MM.1S (cell line): Measurements from ENCODE around the gene PCGF6.
A peak's percentile ranks its signal among the peaks of the same experiment; 100 is the strongest.
"Not testable (repeated sequence)": the region's sequence is repeated elsewhere in the genome, so short reads cannot be mapped to it uniquely, and the experiment has no call there.

Source experiments
- DNase-seq: peaks from one replicate; pipeline ENCODE4 v3.0.0-alpha.2; 2015
- H2AFZ ChIP-seq: fragments of 300-600 bp; sonication (generic); 2 replicates; pipeline ENCODE4 v1.6.0; 2016; ENCODE audit warnings: antibody characterized with exemption, low read length
- H3F3A ChIP-seq: fragments of 300-600 bp; sonication (generic); 2 replicates; pipeline ENCODE4 v1.6.1; 2016; ENCODE audit warnings: mild to moderate bottlenecking, antibody characterized with exemption, low read length, moderate library complexity, mixed read lengths; ENCODE audit not compliant: insufficient read depth
- H3K27ac ChIP-seq: fragments of 300-600 bp; sonication (generic); 2 replicates; pipeline ENCODE4 v1.5.1; 2016; ENCODE audit warnings: mild to moderate bottlenecking, low read length
- H3K27me3 ChIP-seq: fragments of 300-600 bp; sonication (generic); replicated peaks from 2 replicates; pipeline ENCODE4 v1.6.0; 2016; ENCODE audit warnings: low read length; ENCODE audit not compliant: insufficient read depth
- H3K36me3 ChIP-seq: fragments of 300-600 bp; sonication (generic); replicated peaks from 2 replicates; pipeline ENCODE4 v1.6.1; 2016; ENCODE audit warnings: mild to moderate bottlenecking, low read length, mixed read lengths; ENCODE audit not compliant: insufficient read depth
- H3K4me1 ChIP-seq: fragments of 300-600 bp; sonication (generic); 2 replicates; pipeline ENCODE4 v1.6.1; 2016; ENCODE audit warnings: low read length, mixed read lengths
- H3K4me2 ChIP-seq: fragments of 300-600 bp; sonication (generic); 2 replicates; pipeline ENCODE4 v1.6.0; 2016; ENCODE audit warnings: low read depth, low read length
- H3K4me3 ChIP-seq: fragments of 300-600 bp; sonication (generic); 2 replicates; pipeline ENCODE4 v1.5.1; 2016; ENCODE audit warnings: low read length, mixed read lengths
- H3K79me2 ChIP-seq: fragments of 300-600 bp; sonication (generic); 2 replicates; pipeline ENCODE4 v1.6.1; 2016; ENCODE audit warnings: mixed run types, low read length, mixed read lengths
- H3K9ac ChIP-seq: fragments of 300-600 bp; sonication (generic); 2 replicates; pipeline ENCODE4 v1.6.1; 2016; ENCODE audit warnings: low read length, mixed read lengths
- H3K9me2 ChIP-seq: fragments of 300-600 bp; sonication (generic); replicated peaks from 2 replicates; pipeline ENCODE4 v1.6.1; 2016; ENCODE audit warnings: mild to moderate bottlenecking, low read length, mixed read lengths; ENCODE audit not compliant: insufficient read depth
- H3K9me3 ChIP-seq: fragments of 300-600 bp; sonication (generic); replicated peaks from 2 replicates; pipeline ENCODE4 v1.6.1; 2016; ENCODE audit warnings: mild to moderate bottlenecking, low read length, mixed read lengths; ENCODE audit not compliant: insufficient read depth
- H4K20me1 ChIP-seq: fragments of 300-600 bp; sonication (generic); 2 replicates; pipeline ENCODE4 v1.6.1; 2016; ENCODE audit warnings: mild to moderate bottlenecking, low read length, moderate library complexity, mixed read lengths; ENCODE audit not compliant: insufficient read depth
- EZH2 ChIP-seq: fragments of 300-600 bp; sonication (generic); optimal IDR thresholded peaks from 2 replicates; pipeline ENCODE3; 2017; ENCODE audit warnings: low read depth, mild to moderate bottlenecking, antibody characterized with exemption, low read length, mixed read lengths
- EZH2phosphoT487 ChIP-seq: fragments of 300-600 bp; sonication (generic); IDR thresholded peaks from 2 replicates; pipeline ENCODE4 v1.6.1; 2018; ENCODE audit warnings: antibody characterized with exemption, low read length
- TF ChIP-seq, protein P1 (sequence below): fragments of 300-600 bp; sonication (generic); IDR thresholded peaks from 2 replicates; pipeline ENCODE4 v1.5.1; 2016; ENCODE audit warnings: antibody characterized with exemption, low read length, mixed read lengths

The PCGF6 gene

DNA sequence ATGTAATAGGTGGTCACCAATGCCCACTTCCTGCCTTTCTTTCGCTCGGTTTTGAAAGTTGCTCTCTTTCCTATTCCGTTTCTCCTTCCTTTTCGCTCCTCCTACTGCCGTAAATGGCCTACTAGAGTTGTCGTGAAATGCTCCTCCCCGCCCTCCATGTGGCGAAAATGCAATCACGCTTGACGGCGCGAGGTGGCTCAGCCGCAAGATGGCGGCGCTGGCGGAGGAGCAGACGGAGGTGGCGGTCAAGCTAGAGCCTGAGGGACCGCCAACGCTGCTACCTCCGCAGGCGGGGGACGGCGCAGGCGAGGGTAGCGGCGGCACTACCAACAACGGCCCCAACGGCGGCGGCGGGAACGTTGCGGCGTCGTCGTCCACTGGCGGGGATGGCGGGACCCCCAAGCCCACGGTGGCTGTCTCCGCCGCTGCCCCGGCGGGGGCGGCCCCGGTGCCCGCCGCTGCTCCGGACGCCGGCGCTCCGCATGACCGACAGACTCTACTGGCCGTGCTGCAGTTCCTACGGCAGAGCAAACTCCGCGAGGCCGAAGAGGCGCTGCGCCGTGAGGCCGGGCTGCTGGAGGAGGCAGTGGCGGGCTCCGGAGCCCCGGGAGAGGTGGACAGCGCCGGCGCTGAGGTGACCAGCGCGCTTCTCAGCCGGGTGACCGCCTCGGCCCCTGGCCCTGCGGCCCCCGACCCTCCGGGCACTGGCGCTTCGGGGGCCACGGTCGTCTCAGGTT lies 17.0 kb upstream of the PCGF6 start, which contains the start of gene TAF5:
TSS of gene TAF5 (plus strand) at position 195 of the 737 bp plus-strand sequence. CDS start at position 209, 14 bp downstream.
- H2AFZ ChIP-seq = peak within 1 kb of the TSS; percentile 75
- H3K4me2 ChIP-seq = peak within 1 kb of the TSS; percentile 57
- TF ChIP-seq EZH2 = no peak
- TF ChIP-seq, protein P1, sequence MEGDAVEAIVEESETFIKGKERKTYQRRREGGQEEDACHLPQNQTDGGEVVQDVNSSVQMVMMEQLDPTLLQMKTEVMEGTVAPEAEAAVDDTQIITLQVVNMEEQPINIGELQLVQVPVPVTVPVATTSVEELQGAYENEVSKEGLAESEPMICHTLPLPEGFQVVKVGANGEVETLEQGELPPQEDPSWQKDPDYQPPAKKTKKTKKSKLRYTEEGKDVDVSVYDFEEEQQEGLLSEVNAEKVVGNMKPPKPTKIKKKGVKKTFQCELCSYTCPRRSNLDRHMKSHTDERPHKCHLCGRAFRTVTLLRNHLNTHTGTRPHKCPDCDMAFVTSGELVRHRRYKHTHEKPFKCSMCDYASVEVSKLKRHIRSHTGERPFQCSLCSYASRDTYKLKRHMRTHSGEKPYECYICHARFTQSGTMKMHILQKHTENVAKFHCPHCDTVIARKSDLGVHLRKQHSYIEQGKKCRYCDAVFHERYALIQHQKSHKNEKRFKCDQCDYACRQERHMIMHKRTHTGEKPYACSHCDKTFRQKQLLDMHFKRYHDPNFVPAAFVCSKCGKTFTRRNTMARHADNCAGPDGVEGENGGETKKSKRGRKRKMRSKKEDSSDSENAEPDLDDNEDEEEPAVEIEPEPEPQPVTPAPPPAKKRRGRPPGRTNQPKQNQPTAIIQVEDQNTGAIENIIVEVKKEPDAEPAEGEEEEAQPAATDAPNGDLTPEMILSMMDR = no peak
- no peak for TF ChIP-seq EZH2phosphoT487
- H3K9ac ChIP-seq = peak within 1 kb of the TSS; percentile 85
- no peaks in the 10 kb centered on the region for H3K4me1 ChIP-seq
- no peaks in the 10 kb centered on the region for H3K36me3 ChIP-seq
- no peaks in the 10 kb centered on the region for H4K20me1 ChIP-seq
- H3K4me3 ChIP-seq = peak within 1 kb of the TSS; percentile 84
- no peaks in the 10 kb centered on the region for H3K27me3 ChIP-seq
- peak within 1 kb of the TSS; percentile 74; the same call in 1 of the 2 replicates for H3K27ac ChIP-seq
- H3K79me2 ChIP-seq = peaks cover 43% of the 10 kb centered on the region
- no peaks in the 10 kb centered on the region for H3K9me2 ChIP-seq
- H3F3A ChIP-seq = peaks cover 4% of the 10 kb centered on the region
- peak; percentile 97 for DNase-seq
- H3K9me3 ChIP-seq = no peaks in the 10 kb centered on the region

DNA sequence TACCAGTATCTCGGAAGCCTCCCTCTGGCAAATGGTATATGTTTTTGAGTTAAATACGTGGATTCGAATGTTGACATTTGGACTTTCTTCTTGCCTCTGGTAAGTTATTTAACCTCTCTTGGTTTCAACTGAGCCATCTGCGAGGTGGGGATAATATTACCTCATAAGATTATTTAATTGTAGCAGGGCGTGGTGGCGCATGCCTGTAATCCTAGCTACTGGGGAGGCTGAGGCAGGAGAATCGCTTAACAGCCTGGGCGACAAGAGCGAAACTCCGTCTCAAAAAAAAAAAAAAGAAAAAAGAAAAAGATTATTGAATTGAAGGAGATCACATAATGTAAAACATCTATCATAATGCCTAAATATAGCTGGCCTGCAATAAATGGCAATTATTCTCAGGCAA lies 16.4 kb upstream of the PCGF6 start:
- no peaks in the 10 kb centered on the region for H3K9me2 ChIP-seq
- H3K79me2 ChIP-seq = peaks cover 42% of the 10 kb centered on the region
- H4K20me1 ChIP-seq = no peaks in the 10 kb centered on the region
- peak overlapping the region; percentile 75 for H2AFZ ChIP-seq
- peak overlapping the region; percentile 85; the same call in 1 of the 2 replicates for H3K9ac ChIP-seq
- no peaks in the 10 kb centered on the region for H3K36me3 ChIP-seq
- TF ChIP-seq, protein P1 = no peak
- no peak for TF ChIP-seq EZH2phosphoT487
- no peak for TF ChIP-seq EZH2
- H3K4me3 ChIP-seq = peak overlapping the region; percentile 84
- peak overlapping the region; percentile 57 for H3K4me2 ChIP-seq
- DNase-seq = peak; percentile 11
- H3K27ac ChIP-seq = peak overlapping the region; percentile 74; the same call in 1 of the 2 replicates
- no peaks in the 10 kb centered on the region for H3K4me1 ChIP-seq
- peaks cover 4% of the 10 kb centered on the region for H3F3A ChIP-seq
- H3K9me3 ChIP-seq = no peaks in the 10 kb centered on the region
- no peaks in the 10 kb centered on the region for H3K27me3 ChIP-seq

DNA sequence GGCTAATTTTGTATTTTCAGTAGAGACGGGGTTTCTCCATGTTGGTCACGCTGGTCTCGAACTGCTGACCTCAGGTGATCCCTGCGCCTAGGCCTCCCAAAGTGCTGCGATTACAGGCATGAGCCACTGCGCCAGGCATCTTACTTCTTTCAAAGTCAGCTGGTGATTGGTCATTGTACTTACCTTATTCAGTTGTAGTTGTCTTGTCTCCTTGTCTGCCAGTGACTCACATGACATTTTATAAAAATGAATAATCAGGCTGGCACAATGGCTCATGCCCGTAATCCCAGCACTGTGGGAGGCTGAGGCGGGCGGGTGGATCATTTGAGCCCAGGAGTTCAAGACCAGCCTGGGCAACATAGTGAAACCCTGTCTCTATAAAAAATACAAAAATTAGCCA lies 9.9 kb upstream of the PCGF6 start:
- not testable (repeated sequence) for H3K9me3 ChIP-seq, H2AFZ ChIP-seq, H3K79me2 ChIP-seq, DNase-seq, H3K4me3 ChIP-seq, H3K4me2 ChIP-seq, H3K9me2 ChIP-seq, H3F3A ChIP-seq, H3K9ac ChIP-seq, H3K27me3 ChIP-seq, H4K20me1 ChIP-seq, H3K36me3 ChIP-seq, H3K4me1 ChIP-seq, H3K27ac ChIP-seq

DNA sequence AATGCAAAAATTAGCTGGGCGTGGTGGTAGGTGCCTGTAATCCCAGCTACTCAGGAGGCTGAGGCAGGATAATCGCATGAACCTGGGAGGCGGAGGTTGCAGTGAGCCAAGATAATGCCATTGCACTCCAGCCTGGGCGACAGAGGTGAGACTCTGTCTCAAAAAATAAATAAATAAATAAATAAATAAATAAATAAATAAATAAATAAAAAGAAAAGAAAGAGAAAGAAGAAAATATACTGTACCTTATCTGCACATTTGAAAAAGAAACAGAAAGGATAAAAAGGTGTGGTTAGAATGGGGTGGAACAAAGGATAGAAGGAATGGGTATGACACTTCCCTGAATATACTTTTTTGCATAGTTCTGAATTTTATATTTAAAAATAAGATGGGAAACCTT lies 8.6 kb upstream of the PCGF6 start:
- not testable (repeated sequence) for H3F3A ChIP-seq, H3K4me3 ChIP-seq, H3K9ac ChIP-seq, H3K79me2 ChIP-seq, H4K20me1 ChIP-seq, H3K9me3 ChIP-seq, H3K9me2 ChIP-seq, H3K36me3 ChIP-seq, H3K27me3 ChIP-seq, H3K4me2 ChIP-seq, H3K4me1 ChIP-seq, H3K27ac ChIP-seq, DNase-seq, H2AFZ ChIP-seq
